A549 (cell line): ENCODE measurements around the gene SFRP4. TPM values are rescaled to one million over a fixed set of nuclear protein-coding genes. Genes with fewer than 3 reads are reported as not detected.
"Not testable (repeated sequence)": the region's sequence is repeated elsewhere in the genome, so short reads cannot be mapped to it uniquely, and the experiment has no call there.

ENCODE experiments used
- ATAC-seq, 2 experiments: fragments of 200-7000 bp in 1 of 2; fragments of >200 bp in 1 of 2; cut with Nextera tagmentation in 1 of 2; cut with Tn5 transposase in 1 of 2; 3 replicates each; pipeline versions ENCODE4 v1.8.0 to v1.9.1; 2018 to 2020; ENCODE audit warnings: mild to moderate bottlenecking in 1 of 2, moderate library complexity in 1 of 2
- CTCF ChIA-PET: fragments of 300-600 bp; sonication (Branson Sonifier 250); formaldehyde crosslinking; extraction: SDS; loops from one replicate; lab custom pipeline; 2021; ENCODE audit warnings: antibody characterized with exemption, inconsistent platforms; lab: Yijun Ruan, JAX
- POLR2A ChIA-PET: fragments of 350-600 bp; formaldehyde crosslinking; extraction: SDS; loops from one replicate; lab custom pipeline; 2021; ENCODE audit warnings: antibody characterized with exemption, inconsistent platforms; lab: Yijun Ruan, JAX
- DNase-seq, 2 experiments: peaks; one replicate each; pipeline versions ENCODE4 v3.0.0 to v3.0.0-alpha.2; 2011 to 2016; ENCODE audit warnings: low read depth in 1 of 2, low spot score in 1 of 2
- FAIRE-seq: peaks from 2 replicates; lab custom pipeline; 2011; peaks lifted over from hg19 to GRCh38; lab: Jason Lieb, UNC
- H3K27ac ChIP-seq, 2 experiments: fragments of >200 bp; sonication (Bioruptor Twin); formaldehyde crosslinking; 3 replicates each; pipeline ENCODE4 v1.5.1; 2016 to 2017
- H3K4me1 ChIP-seq: fragments of >200 bp; sonication (Bioruptor Twin); formaldehyde crosslinking; 3 replicates; pipeline ENCODE4 v1.6.1; 2016
- H3K4me2 ChIP-seq: fragments of >200 bp; sonication (Bioruptor Twin); formaldehyde crosslinking; 3 replicates; pipeline ENCODE4 v1.6.1; 2016
- H3K4me3 ChIP-seq: fragments of >200 bp; sonication (Bioruptor Twin); formaldehyde crosslinking; 3 replicates; pipeline ENCODE4 v1.5.1; 2016
- H3K9me3 ChIP-seq: fragments of >200 bp; sonication (Bioruptor Twin); formaldehyde crosslinking; 3 replicates; pipeline ENCODE4 v1.6.1; 2016
- CEBPB ChIP-seq, 2 experiments: fragments of >200 bp in 1 of 2; sonication (Bioruptor Twin) in 1 of 2; formaldehyde crosslinking in 1 of 2; IDR thresholded peaks; 2 replicates each; pipeline ENCODE4 v1.6.1; 2012 to 2016
- EHMT2 ChIP-seq: fragments of 200-600 bp; sonication (generic); IDR thresholded peaks from 2 replicates; pipeline ENCODE4 v1.6.1; 2016; ENCODE audit warnings: antibody characterized with exemption, low read depth, mild to moderate bottlenecking, moderate library complexity
- EP300 ChIP-seq, 2 experiments: fragments of >200 bp; sonication (Bioruptor Twin); formaldehyde crosslinking; IDR thresholded peaks; 2 replicates in 1 of 2; 3 replicates in 1 of 2; pipeline ENCODE4 v1.6.1; 2016 to 2017
- HDAC2 ChIP-seq: fragments of 200-600 bp; sonication (generic); IDR thresholded peaks from 2 replicates; pipeline ENCODE4 v1.6.1; 2016
- HEYL ChIP-seq: fragments of 250-450 bp; sonication (Bioruptor Pico); IDR thresholded peaks from 2 replicates; pipeline ENCODE4 v1.8.0; 2021; ENCODE audit warnings: mild to moderate bottlenecking, moderate library complexity
- HOXA7 ChIP-seq: fragments of 250-450 bp; sonication (Bioruptor Pico); IDR thresholded peaks from 2 replicates; pipeline ENCODE4 v1.5.0; 2020; ENCODE audit warnings: mild to moderate bottlenecking, moderate library complexity
- KDM1A ChIP-seq: fragments of 200-600 bp; sonication (generic); IDR thresholded peaks from 2 replicates; pipeline ENCODE4 v1.6.1; 2016; ENCODE audit warnings: low read depth, mild to moderate bottlenecking
- NR3C1 ChIP-seq: fragments of >200 bp; sonication (Bioruptor Twin); formaldehyde crosslinking; IDR thresholded peaks from 3 replicates; pipeline ENCODE4 v1.6.1; 2017
- RCOR1 ChIP-seq: fragments of 150-350 bp; IDR thresholded peaks from 2 replicates; pipeline ENCODE4 v1.6.1; 2014; ENCODE audit warnings: antibody characterized with exemption, low read length, low read depth
- SREBF2 ChIP-seq: fragments of 450-650 bp; IDR thresholded peaks from 2 replicates; pipeline ENCODE4 v1.6.1; 2014; ENCODE audit warnings: mild to moderate bottlenecking, moderate library complexity
- ZFP36 ChIP-seq: fragments of 450-650 bp; IDR thresholded peaks from 2 replicates; pipeline ENCODE4 v1.6.1; 2014; ENCODE audit warnings: borderline replicate concordance; ENCODE audit not compliant: partially characterized antibody
- ZNF302 ChIP-seq: fragments of 250-450 bp; sonication (Bioruptor Pico); IDR thresholded peaks from 2 replicates; pipeline ENCODE4 v1.9.0; 2021; ENCODE audit warnings: inconsistent platforms, mild to moderate bottlenecking, moderate library complexity
- ZSCAN20 ChIP-seq: fragments of 250-450 bp; sonication (Bioruptor Pico); IDR thresholded peaks from 2 replicates; pipeline ENCODE4 v1.8.0; 2022; ENCODE audit warnings: mild to moderate bottlenecking, moderate library complexity
- WGBS: methylation state at CpG from one replicate; pipeline ENCODE4 v1.1.6; 2017; ENCODE audit errors: missing lambda C conversion rate; 5-methylcytosine and 5-hydroxymethylcytosine counted together
- polyA plus RNA-seq, 4 experiments: library from polyadenylated mRNA; depleted of rRNA in 3 of 4; stranded (reverse); fragments of >200 nt; fragmentation: RNase III in 1 of 4; extraction: RNeasy Plus Mini Kit Qiagen cat#74134 plus additional on column Dnase treatment in 1 of 4; gene quantifications; 2 replicates in 3 of 4; 3 replicates in 1 of 4; pipeline ENCODE4 v1.2.3, GENCODE V29; 2011 to 2017
- TF ChIP-seq, protein P1 (sequence below): fragments of 150-350 bp; IDR thresholded peaks from 2 replicates; pipeline ENCODE4 v1.6.1; 2014; ENCODE audit warnings: low read depth, mild to moderate bottlenecking, low read length
- TF ChIP-seq, protein P2 (sequence below): fragments of 200-600 bp; sonication (generic); IDR thresholded peaks from 2 replicates; pipeline ENCODE4 v1.6.1; 2016; ENCODE audit warnings: antibody characterized with exemption, mild to moderate bottlenecking, moderate library complexity
- TF ChIP-seq, protein P3 (sequence below): fragments of >200 bp; sonication (Bioruptor Twin); formaldehyde crosslinking; IDR thresholded peaks from 3 replicates; pipeline ENCODE4 v1.6.1; 2016
- TF ChIP-seq, protein P4 (sequence below): fragments of >200 bp; sonication (Bioruptor Twin); formaldehyde crosslinking; IDR thresholded peaks from 2 replicates; pipeline ENCODE4 v1.6.1; 2016

The SFRP4 gene
- polyA plus RNA-seq, 2 of the 4 experiments (the other 2 are of a cell fraction), result 7.4 to 11.9 TPM

DNA sequence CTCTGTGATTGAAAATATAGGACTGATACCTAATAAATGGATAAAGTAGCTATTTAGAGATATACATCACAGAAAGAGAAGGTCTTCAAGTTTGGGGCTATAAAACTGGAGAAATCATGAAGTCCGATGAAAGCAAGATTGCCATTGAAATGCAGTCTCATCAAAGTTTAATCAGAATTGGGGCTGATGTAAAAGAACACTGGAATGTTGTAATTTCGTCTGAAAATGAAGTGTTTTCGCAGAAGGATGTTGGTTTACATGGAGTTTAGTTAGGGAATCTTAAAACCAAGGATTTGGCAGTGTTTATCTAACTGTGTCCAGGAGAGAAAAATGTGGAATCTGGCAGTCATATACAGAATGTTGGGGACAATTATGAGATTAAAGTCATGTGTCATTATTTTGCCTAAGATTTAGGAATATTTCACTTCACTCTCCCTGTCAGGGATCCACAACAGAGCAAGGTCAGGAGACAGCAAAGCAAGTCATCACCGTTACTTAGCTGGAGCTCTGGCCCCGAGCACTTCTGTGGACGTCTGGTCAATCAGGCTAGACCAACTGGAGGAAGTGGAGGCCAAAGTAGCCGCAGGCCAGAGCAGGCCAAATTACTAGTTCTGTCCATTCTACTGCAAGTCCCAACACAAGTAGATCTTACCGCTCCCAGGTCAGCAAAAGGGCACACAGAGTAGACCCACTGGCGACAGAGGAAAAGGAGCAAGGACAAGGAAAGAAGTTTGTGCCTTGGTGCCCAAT is 40.8 kb upstream of the SFRP4 start:
- WGBS, result 94% methylated on average over 9 of the region's 9 CpGs
- FAIRE-seq (no peak), ATAC-seq (no peak), DNase-seq (no peak)
- no peak overlapping the region for H3K4me2 ChIP-seq
- H3K4me1 ChIP-seq, result no peaks in the 10 kb centered on the region
- H3K4me3 ChIP-seq, result no peak overlapping the region
- ChIA-PET POLR2A (no interaction called here), CTCF (interaction anchor here (1.8 kb wide), 1 partner anchor 40 kb away, joined by 5 read pairs; no protein-coding TSS in a partner anchor)
- H3K27ac ChIP-seq, result no peak overlapping the region
- no peak for TF ChIP-seq ZFP36
- TF ChIP-seq, protein P1, sequence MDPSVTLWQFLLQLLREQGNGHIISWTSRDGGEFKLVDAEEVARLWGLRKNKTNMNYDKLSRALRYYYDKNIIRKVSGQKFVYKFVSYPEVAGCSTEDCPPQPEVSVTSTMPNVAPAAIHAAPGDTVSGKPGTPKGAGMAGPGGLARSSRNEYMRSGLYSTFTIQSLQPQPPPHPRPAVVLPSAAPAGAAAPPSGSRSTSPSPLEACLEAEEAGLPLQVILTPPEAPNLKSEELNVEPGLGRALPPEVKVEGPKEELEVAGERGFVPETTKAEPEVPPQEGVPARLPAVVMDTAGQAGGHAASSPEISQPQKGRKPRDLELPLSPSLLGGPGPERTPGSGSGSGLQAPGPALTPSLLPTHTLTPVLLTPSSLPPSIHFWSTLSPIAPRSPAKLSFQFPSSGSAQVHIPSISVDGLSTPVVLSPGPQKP, result no peak
- no peak for TF ChIP-seq NR3C1
- TF ChIP-seq HOXA7, result no peak
- TF ChIP-seq ZNF302 (CRISPR knock-in tag), result no peak
- TF ChIP-seq HEYL, result no peak
- TF ChIP-seq SREBF2, result no peak
- H3K9me3 ChIP-seq, result no peaks in the 10 kb centered on the region

DNA sequence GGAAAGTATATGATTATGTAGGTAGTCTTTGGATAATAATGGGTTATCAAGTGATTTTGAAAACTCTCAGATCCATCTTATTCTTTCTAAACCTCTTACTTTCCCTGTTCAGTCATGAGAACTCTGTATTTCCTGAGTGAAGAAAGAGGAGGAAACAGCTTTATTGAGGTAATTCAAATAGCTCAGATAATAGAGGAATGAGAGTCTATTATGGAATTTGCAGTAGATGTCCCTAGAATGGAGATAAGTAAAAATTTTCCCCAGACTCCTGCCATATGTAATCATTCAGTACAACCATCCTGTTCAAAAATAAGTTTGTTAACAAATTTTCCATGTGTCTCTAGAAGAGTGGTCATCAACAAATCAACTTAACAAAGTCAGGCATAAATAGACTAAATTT is 40.2 kb upstream of the SFRP4 start:
- POLR2A ChIA-PET, result no interaction called here
- TF ChIP-seq, protein P2, sequence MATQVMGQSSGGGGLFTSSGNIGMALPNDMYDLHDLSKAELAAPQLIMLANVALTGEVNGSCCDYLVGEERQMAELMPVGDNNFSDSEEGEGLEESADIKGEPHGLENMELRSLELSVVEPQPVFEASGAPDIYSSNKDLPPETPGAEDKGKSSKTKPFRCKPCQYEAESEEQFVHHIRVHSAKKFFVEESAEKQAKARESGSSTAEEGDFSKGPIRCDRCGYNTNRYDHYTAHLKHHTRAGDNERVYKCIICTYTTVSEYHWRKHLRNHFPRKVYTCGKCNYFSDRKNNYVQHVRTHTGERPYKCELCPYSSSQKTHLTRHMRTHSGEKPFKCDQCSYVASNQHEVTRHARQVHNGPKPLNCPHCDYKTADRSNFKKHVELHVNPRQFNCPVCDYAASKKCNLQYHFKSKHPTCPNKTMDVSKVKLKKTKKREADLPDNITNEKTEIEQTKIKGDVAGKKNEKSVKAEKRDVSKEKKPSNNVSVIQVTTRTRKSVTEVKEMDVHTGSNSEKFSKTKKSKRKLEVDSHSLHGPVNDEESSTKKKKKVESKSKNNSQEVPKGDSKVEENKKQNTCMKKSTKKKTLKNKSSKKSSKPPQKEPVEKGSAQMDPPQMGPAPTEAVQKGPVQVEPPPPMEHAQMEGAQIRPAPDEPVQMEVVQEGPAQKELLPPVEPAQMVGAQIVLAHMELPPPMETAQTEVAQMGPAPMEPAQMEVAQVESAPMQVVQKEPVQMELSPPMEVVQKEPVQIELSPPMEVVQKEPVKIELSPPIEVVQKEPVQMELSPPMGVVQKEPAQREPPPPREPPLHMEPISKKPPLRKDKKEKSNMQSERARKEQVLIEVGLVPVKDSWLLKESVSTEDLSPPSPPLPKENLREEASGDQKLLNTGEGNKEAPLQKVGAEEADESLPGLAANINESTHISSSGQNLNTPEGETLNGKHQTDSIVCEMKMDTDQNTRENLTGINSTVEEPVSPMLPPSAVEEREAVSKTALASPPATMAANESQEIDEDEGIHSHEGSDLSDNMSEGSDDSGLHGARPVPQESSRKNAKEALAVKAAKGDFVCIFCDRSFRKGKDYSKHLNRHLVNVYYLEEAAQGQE, result no peak
- no peak for TF ChIP-seq ZSCAN20 (CRISPR knock-in tag)
- TF ChIP-seq HDAC2, result no peak
- no peak for TF ChIP-seq RCOR1
- no peak for TF ChIP-seq CEBPB (IDR thresholded peaks at IDR 0.05)
- TF ChIP-seq, protein P3, sequence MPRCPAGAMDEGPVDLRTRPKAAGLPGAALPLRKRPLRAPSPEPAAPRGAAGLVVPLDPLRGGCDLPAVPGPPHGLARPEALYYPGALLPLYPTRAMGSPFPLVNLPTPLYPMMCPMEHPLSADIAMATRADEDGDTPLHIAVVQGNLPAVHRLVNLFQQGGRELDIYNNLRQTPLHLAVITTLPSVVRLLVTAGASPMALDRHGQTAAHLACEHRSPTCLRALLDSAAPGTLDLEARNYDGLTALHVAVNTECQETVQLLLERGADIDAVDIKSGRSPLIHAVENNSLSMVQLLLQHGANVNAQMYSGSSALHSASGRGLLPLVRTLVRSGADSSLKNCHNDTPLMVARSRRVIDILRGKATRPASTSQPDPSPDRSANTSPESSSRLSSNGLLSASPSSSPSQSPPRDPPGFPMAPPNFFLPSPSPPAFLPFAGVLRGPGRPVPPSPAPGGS, result no peak
- TF ChIP-seq EP300 (IDR thresholded peaks at IDR 0.05), result no peak
- TF ChIP-seq, protein P4, sequence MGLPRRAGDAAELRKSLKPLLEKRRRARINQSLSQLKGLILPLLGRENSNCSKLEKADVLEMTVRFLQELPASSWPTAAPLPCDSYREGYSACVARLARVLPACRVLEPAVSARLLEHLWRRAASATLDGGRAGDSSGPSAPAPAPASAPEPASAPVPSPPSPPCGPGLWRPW, result no peak
- TF ChIP-seq KDM1A, result no peak
- TF ChIP-seq EHMT2, result no peak
- no peak for TF ChIP-seq SREBF2
- TF ChIP-seq, protein P1, result no peak
- TF ChIP-seq, all 56 proteins: peak for 0
- Histone ChIP-seq H3K4me3 (no peak overlapping the region), H3K4me2 (no peak overlapping the region), H3K4me1 (no peaks in the 10 kb centered on the region), H3K27ac (no peak overlapping the region), H3K9me3 (no peaks in the 10 kb centered on the region)
- DNase-seq, result no peak
- ATAC-seq, result no peak
- CTCF ChIA-PET, result no interaction called here
- FAIRE-seq, result no peak

DNA sequence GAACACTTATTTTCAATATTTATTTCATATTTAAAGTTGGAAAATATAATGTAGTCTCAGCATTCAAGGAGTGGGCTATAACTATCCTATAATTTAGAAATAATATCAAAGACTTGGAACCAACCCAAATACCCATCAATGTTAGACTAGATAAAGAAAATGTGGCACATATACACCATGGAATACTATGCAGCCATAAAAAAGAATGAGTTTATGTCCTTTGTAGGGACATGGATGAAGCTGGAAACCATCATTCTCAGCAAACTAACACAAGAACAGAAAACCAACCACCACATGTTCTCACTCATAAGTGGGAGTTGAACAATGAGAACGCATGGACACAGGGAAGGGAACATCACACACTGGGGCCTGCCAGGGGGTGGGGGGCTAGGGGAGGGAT is 37.6 kb upstream of the SFRP4 start:
- H3K4me2 ChIP-seq, H3K27ac ChIP-seq, POLR2A ChIA-PET, H3K4me1 ChIP-seq, ATAC-seq, DNase-seq, H3K9me3 ChIP-seq, H3K4me3 ChIP-seq, FAIRE-seq, CTCF ChIA-PET: not testable (repeated sequence)
- 89% methylated on average over 1 of the region's 1 CpG for WGBS
